KMS-11 (cell line): ENCODE results near the gene PLCH1.
A peak's percentile ranks its signal among the peaks of the same experiment; 100 is the strongest.

Experiments
- H2AFZ ChIP-seq: fragments of 200-600 bp; sonication (generic); 2 replicates; pipeline ENCODE4 v1.6.1; 2016; ENCODE audit warnings: antibody characterized with exemption, mixed run types, low read depth
- H3K27ac ChIP-seq: fragments of 200-600 bp; sonication (generic); 2 replicates; pipeline ENCODE4 v1.6.1; 2016; ENCODE audit warnings: mild to moderate bottlenecking, mixed run types
- H3K27me3 ChIP-seq: fragments of 200-600 bp; sonication (generic); 2 replicates; pipeline ENCODE4 v1.6.1; 2017; ENCODE audit warnings: mild to moderate bottlenecking, low read depth, mixed run types, moderate library complexity; ENCODE audit not compliant: insufficient read depth
- H3K36me3 ChIP-seq: fragments of 200-600 bp; sonication (generic); 2 replicates; pipeline ENCODE4 v1.6.1; 2017; ENCODE audit warnings: mild to moderate bottlenecking, mixed run types; ENCODE audit not compliant: insufficient read depth
- H3K4me1 ChIP-seq: fragments of 200-600 bp; sonication (generic); 2 replicates; pipeline ENCODE4 v1.6.1; 2016; ENCODE audit warnings: mild to moderate bottlenecking, low read depth, mixed run types; ENCODE audit not compliant: poor library complexity, severe bottlenecking
- H3K4me2 ChIP-seq: fragments of 200-600 bp; sonication (generic); 2 replicates; pipeline ENCODE4 v1.7.0; 2016; ENCODE audit warnings: mild to moderate bottlenecking, mixed run types
- H3K4me3 ChIP-seq: fragments of 200-600 bp; sonication (generic); IDR thresholded peaks from 2 replicates; pipeline ENCODE4 v1.6.1; 2017; ENCODE audit warnings: low read depth, low read length, mixed read lengths; ENCODE audit not compliant: insufficient read depth
- H3K79me2 ChIP-seq: fragments of 200-600 bp; sonication (generic); 2 replicates; pipeline ENCODE4 v1.6.1; 2016; ENCODE audit warnings: low read depth, mixed run types; ENCODE audit not compliant: insufficient read depth
- H3K9ac ChIP-seq: fragments of 200-600 bp; sonication (generic); 2 replicates; pipeline ENCODE4 v1.6.1; 2016; ENCODE audit warnings: mild to moderate bottlenecking, mixed run types
- H4K20me1 ChIP-seq: fragments of 200-600 bp; sonication (generic); 2 replicates; pipeline ENCODE4 v1.6.1; 2016; ENCODE audit warnings: mild to moderate bottlenecking, mixed run types; ENCODE audit not compliant: insufficient read depth
- CTCF ChIP-seq: fragments of 200-600 bp; sonication (generic); conservative IDR thresholded peaks from 2 replicates; pipeline ENCODE4 v1.6.1; 2017; ENCODE audit warnings: low read depth, mild to moderate bottlenecking, antibody characterized with exemption, low read length, moderate library complexity, mixed read lengths

The PLCH1 gene

GRCh38 chr3:155411500-155412223 lies 333.2 kb downstream of the PLCH1 start:
- no peaks in the 10 kb centered on the region for H3K36me3 ChIP-seq
- H3K4me1 ChIP-seq: no peaks in the 10 kb centered on the region
- no peak overlapping the region for H3K9ac ChIP-seq
- H2AFZ ChIP-seq: no peak overlapping the region
- H3K4me2 ChIP-seq: no peak overlapping the region
- H4K20me1 ChIP-seq: no peaks in the 10 kb centered on the region
- TF ChIP-seq CTCF: 0 out of 2 replicates have a peak, but pooled peaks have one; percentile 18
- no peaks in the 10 kb centered on the region for H3K27me3 ChIP-seq
- no peaks in the 10 kb centered on the region for H3K79me2 ChIP-seq
- no peak overlapping the region for H3K4me3 ChIP-seq
- H3K27ac ChIP-seq: no peak overlapping the region

- no peaks in the 10 kb centered on the region for H3K4me1 ChIP-seq
- H3K4me3 ChIP-seq: no peak overlapping the region
- no peak overlapping the region for H3K27ac ChIP-seq
- H3K4me2 ChIP-seq: no peak overlapping the region
- H3K9ac ChIP-seq: no peak overlapping the region
- H2AFZ ChIP-seq: no peak overlapping the region
- H4K20me1 ChIP-seq: no peaks in the 10 kb centered on the region
- H3K79me2 ChIP-seq: no peaks in the 10 kb centered on the region
- H3K36me3 ChIP-seq: no peaks in the 10 kb centered on the region
- TF ChIP-seq CTCF: no peak
- H3K27me3 ChIP-seq: no peaks in the 10 kb centered on the region
Observed at GRCh38 chr3:155409336-155409735, 335.5 kb downstream of the PLCH1 start.

GRCh38 chr3:155407971-155408370 lies 336.9 kb downstream of the PLCH1 start:
- Histone ChIP-seq H3K4me1 (no peaks in the 10 kb centered on the region), H3K27ac (no peak overlapping the region)
- no peak for TF ChIP-seq CTCF

GRCh38 chr3:155407331-155407730 lies 337.5 kb downstream of the PLCH1 start:
- H3K36me3 ChIP-seq: no peaks in the 10 kb centered on the region
- H3K4me3 ChIP-seq: no peak overlapping the region
- no peaks in the 10 kb centered on the region for H4K20me1 ChIP-seq
- H3K79me2 ChIP-seq: no peaks in the 10 kb centered on the region
- no peak overlapping the region for H3K9ac ChIP-seq
- H3K4me1 ChIP-seq: no peaks in the 10 kb centered on the region
- no peaks in the 10 kb centered on the region for H3K27me3 ChIP-seq
- H3K27ac ChIP-seq: no peak overlapping the region
- TF ChIP-seq CTCF: no peak
- no peak overlapping the region for H2AFZ ChIP-seq
- H3K4me2 ChIP-seq: no peak overlapping the region

More at GRCh38 chr3:155407971-155408370, 336.9 kb downstream of the PLCH1 start:
- no peaks in the 10 kb centered on the region for H3K36me3 ChIP-seq
- H3K9ac ChIP-seq: no peak overlapping the region
- no peak overlapping the region for H3K4me3 ChIP-seq
- H3K4me2 ChIP-seq: no peak overlapping the region
- no peaks in the 10 kb centered on the region for H3K79me2 ChIP-seq
- H3K27me3 ChIP-seq: no peaks in the 10 kb centered on the region
- H2AFZ ChIP-seq: no peak overlapping the region
- no peaks in the 10 kb centered on the region for H4K20me1 ChIP-seq
